GM23338 (cell line): ENCODE results near the gene ADGRV1.

Experiments
- CREB1 ChIP-seq: fragments of 250-450 bp; sonication (Bioruptor Pico); IDR thresholded peaks from 2 replicates; pipeline ENCODE4 v1.5.0; 2020; ENCODE audit warnings: low read depth, mild to moderate bottlenecking, moderate library complexity
- EZH2 ChIP-seq: fragments of 200-600 bp; sonication (generic); IDR thresholded peaks from one replicate; pipeline ENCODE4 v1.8.0; 2017; ENCODE audit warnings: antibody characterized with exemption, mild to moderate bottlenecking, low read depth; ENCODE audit not compliant: unreplicated experiment
- EZH2phosphoT487 ChIP-seq: fragments of 200-600 bp; sonication (generic); IDR thresholded peaks from one replicate; pipeline ENCODE4 v1.8.1; 2018; ENCODE audit warnings: antibody characterized with exemption; ENCODE audit not compliant: unreplicated experiment
- JUNB ChIP-seq: IDR thresholded peaks from one replicate; pipeline ENCODE4 v1.6.1; 2016; ENCODE audit warnings: antibody characterized with exemption; ENCODE audit not compliant: unreplicated experiment
- NANOG ChIP-seq: IDR thresholded peaks from 2 replicates; pipeline ENCODE4 v1.6.1; 2016; ENCODE audit warnings: antibody characterized with exemption, borderline replicate concordance
- POLR2AphosphoS5 ChIP-seq: IDR thresholded peaks from 2 replicates; pipeline ENCODE4 v1.6.1; 2016; ENCODE audit warnings: antibody characterized with exemption, low read depth
- STAT1 ChIP-seq: IDR thresholded peaks from one replicate; pipeline ENCODE4 v1.6.1; 2016; ENCODE audit warnings: antibody characterized with exemption; ENCODE audit not compliant: unreplicated experiment
- ZNF114 ChIP-seq: fragments of 250-450 bp; sonication (Bioruptor Pico); IDR thresholded peaks from 2 replicates; pipeline ENCODE4 v1.5.0; 2020; ENCODE audit warnings: mild to moderate bottlenecking, moderate library complexity
- TF ChIP-seq, protein P1 (sequence below): IDR thresholded peaks from 2 replicates; pipeline ENCODE4 v1.6.1; 2016; ENCODE audit warnings: antibody characterized with exemption
- TF ChIP-seq, protein P2 (sequence below), 2 experiments: fragments of 200-600 bp in 1 of 2; sonication (generic) in 1 of 2; conservative IDR thresholded peaks; 2 replicates each; pipeline versions ENCODE4 v1.5.1 to v1.6.1; 2016 to 2017; ENCODE audit warnings: antibody characterized with exemption in 2 of 2, low read depth in 2 of 2, mild to moderate bottlenecking in 2 of 2, moderate library complexity in 1 of 2
- TF ChIP-seq, protein P3 (sequence below): IDR thresholded peaks from one replicate; pipeline ENCODE4 v1.6.1; 2018; ENCODE audit warnings: antibody characterized with exemption; ENCODE audit not compliant: unreplicated experiment

DNA sequence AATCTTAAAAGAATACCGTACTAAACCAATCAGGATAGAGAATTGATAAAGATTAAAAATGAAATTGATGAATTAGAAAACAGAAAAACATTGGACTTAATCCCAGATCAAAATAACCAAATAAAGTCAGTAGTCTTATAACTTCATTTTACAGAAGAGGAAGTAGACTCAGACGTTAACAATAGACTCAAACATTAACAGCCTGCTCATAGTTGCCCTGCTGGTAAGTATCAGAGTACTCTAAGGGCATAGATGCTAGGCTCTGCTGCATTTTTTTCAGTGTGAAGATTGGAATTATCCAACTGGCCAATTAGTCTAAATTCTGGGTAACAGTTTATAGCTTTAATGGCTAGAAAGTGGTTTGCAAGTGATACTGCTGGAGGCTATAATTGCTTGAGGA is 42.9 kb downstream of the ADGRV1 start:
- TF ChIP-seq, protein P1, sequence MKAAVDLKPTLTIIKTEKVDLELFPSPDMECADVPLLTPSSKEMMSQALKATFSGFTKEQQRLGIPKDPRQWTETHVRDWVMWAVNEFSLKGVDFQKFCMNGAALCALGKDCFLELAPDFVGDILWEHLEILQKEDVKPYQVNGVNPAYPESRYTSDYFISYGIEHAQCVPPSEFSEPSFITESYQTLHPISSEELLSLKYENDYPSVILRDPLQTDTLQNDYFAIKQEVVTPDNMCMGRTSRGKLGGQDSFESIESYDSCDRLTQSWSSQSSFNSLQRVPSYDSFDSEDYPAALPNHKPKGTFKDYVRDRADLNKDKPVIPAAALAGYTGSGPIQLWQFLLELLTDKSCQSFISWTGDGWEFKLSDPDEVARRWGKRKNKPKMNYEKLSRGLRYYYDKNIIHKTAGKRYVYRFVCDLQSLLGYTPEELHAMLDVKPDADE, result no peak
- TF ChIP-seq, protein P2, sequence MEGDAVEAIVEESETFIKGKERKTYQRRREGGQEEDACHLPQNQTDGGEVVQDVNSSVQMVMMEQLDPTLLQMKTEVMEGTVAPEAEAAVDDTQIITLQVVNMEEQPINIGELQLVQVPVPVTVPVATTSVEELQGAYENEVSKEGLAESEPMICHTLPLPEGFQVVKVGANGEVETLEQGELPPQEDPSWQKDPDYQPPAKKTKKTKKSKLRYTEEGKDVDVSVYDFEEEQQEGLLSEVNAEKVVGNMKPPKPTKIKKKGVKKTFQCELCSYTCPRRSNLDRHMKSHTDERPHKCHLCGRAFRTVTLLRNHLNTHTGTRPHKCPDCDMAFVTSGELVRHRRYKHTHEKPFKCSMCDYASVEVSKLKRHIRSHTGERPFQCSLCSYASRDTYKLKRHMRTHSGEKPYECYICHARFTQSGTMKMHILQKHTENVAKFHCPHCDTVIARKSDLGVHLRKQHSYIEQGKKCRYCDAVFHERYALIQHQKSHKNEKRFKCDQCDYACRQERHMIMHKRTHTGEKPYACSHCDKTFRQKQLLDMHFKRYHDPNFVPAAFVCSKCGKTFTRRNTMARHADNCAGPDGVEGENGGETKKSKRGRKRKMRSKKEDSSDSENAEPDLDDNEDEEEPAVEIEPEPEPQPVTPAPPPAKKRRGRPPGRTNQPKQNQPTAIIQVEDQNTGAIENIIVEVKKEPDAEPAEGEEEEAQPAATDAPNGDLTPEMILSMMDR (conservative IDR thresholded peaks at IDR 0.05; ENCODE audit: low read depth in 2 of 2), result no peak
- TF ChIP-seq EZH2phosphoT487 (no peak), JUNB (no peak), POLR2AphosphoS5 (no peak), CREB1 (CRISPR knock-in tag) (no peak), EZH2 (no peak), ZNF114 (CRISPR knock-in tag) (no peak), STAT1 (no peak), NANOG (no peak)
- TF ChIP-seq, protein P3, sequence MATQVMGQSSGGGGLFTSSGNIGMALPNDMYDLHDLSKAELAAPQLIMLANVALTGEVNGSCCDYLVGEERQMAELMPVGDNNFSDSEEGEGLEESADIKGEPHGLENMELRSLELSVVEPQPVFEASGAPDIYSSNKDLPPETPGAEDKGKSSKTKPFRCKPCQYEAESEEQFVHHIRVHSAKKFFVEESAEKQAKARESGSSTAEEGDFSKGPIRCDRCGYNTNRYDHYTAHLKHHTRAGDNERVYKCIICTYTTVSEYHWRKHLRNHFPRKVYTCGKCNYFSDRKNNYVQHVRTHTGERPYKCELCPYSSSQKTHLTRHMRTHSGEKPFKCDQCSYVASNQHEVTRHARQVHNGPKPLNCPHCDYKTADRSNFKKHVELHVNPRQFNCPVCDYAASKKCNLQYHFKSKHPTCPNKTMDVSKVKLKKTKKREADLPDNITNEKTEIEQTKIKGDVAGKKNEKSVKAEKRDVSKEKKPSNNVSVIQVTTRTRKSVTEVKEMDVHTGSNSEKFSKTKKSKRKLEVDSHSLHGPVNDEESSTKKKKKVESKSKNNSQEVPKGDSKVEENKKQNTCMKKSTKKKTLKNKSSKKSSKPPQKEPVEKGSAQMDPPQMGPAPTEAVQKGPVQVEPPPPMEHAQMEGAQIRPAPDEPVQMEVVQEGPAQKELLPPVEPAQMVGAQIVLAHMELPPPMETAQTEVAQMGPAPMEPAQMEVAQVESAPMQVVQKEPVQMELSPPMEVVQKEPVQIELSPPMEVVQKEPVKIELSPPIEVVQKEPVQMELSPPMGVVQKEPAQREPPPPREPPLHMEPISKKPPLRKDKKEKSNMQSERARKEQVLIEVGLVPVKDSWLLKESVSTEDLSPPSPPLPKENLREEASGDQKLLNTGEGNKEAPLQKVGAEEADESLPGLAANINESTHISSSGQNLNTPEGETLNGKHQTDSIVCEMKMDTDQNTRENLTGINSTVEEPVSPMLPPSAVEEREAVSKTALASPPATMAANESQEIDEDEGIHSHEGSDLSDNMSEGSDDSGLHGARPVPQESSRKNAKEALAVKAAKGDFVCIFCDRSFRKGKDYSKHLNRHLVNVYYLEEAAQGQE, result no peak
